Gastrocnemius medialis (tissue), 4 donors: ENCODE results near the gene ZBTB20.

ENCODE experiments used
- POLR2A ChIP-seq, 2 donors: fragments of 450-650 bp; IDR thresholded peaks; one replicate each; pipeline ENCODE4 v1.6.1; 2017; ENCODE audit warnings: antibody characterized with exemption in 2 of 2, mild to moderate bottlenecking in 2 of 2, moderate library complexity in 2 of 2
- TF ChIP-seq, protein P1 (sequence below), 5 experiments: fragments of 450-650 bp in 3 of 5; fragments of 200-600 bp in 2 of 5; sonication (generic) in 2 of 5; IDR thresholded peaks in 4 of 5; conservative IDR thresholded peaks in 1 of 5; 1 replicate in 4 of 5; 2 replicates in 1 of 5; pipeline ENCODE4 v1.5.1; 2016 to 2019; ENCODE audit warnings: antibody characterized with exemption in 5 of 5, mild to moderate bottlenecking in 3 of 5, moderate library complexity in 3 of 5

DNA sequence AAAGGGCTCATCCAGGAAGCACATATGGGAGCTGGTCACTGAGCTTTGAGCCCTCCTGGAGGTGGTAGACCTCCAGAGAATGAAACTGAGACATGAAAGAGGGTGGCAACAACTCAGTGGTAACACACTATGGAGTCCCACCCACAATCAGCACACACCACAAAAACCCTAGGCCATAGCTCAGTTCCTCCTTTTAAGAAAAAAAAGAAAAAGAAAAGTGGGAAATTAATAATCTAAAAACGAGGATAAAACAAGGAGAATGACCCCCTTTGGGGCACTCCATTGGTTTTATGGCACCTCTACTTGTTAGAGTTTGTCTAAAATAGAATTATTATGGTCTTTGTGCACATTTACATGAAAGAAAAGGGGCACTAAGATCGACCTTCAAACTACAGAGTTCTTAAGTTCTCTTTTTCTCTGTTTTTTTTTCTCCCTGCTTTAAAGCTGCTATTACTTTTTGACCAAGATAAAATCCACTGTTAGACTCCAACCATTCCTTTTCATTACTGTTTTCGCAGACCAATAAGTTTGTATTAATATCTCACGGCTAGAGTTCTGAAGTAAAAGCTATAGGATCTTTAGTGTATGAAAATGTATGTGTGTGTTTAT lies 40.2 kb upstream of the ZBTB20 start:
- TF ChIP-seq POLR2A (IDR thresholded peaks at IDR 0.05), result no peak
- TF ChIP-seq, protein P1, sequence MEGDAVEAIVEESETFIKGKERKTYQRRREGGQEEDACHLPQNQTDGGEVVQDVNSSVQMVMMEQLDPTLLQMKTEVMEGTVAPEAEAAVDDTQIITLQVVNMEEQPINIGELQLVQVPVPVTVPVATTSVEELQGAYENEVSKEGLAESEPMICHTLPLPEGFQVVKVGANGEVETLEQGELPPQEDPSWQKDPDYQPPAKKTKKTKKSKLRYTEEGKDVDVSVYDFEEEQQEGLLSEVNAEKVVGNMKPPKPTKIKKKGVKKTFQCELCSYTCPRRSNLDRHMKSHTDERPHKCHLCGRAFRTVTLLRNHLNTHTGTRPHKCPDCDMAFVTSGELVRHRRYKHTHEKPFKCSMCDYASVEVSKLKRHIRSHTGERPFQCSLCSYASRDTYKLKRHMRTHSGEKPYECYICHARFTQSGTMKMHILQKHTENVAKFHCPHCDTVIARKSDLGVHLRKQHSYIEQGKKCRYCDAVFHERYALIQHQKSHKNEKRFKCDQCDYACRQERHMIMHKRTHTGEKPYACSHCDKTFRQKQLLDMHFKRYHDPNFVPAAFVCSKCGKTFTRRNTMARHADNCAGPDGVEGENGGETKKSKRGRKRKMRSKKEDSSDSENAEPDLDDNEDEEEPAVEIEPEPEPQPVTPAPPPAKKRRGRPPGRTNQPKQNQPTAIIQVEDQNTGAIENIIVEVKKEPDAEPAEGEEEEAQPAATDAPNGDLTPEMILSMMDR (IDR thresholded peaks at IDR 0.05 in 4 of 5, conservative IDR thresholded peaks at IDR 0.05 in 1 of 5), result no peak
